ENCODE results near the gene PNO1.

GRCh38 chr2:68217729-68218128, 60.0 kb downstream of the PNO1 start:
- TF ChIP-seq EZH2 (IDR thresholded peaks at IDR 0.05; ENCODE audit: low read length, missing control alignments) (no peak), CTCF (conservative IDR thresholded peaks at IDR 0.05 in 1 of 2, IDR thresholded peaks at IDR 0.05 in 1 of 2; ENCODE audit: low read depth in 1 of 2, low read length in 2 of 2) (no peak)

Measured in fibroblast of lung (primary cell).